GM12891 (cell line): ENCODE data around the gene MAD1L1.
"Not testable (repeated sequence)": the region's sequence is repeated elsewhere in the genome, so short reads cannot be mapped to it uniquely, and the experiment has no call there.

ENCODE experiments used
- POLR2A ChIP-seq: IDR thresholded peaks from 2 replicates; pipeline ENCODE4 v1.6.1; 2011; ENCODE audit warnings: low read depth, low read length, control low read depth
- POLR2AphosphoS5 ChIP-seq: IDR thresholded peaks from 2 replicates; pipeline ENCODE4 v1.6.1; 2011; ENCODE audit warnings: low read depth, low read length, control low read depth
- SPI1 ChIP-seq: IDR thresholded peaks from 2 replicates; pipeline ENCODE4 v1.6.1; 2011; ENCODE audit warnings: low read depth, low read length, control low read depth
- TAF1 ChIP-seq: IDR thresholded peaks from 2 replicates; pipeline ENCODE4 v1.6.1; 2011; ENCODE audit warnings: low read depth, low read length, control low read depth

GRCh38 chr7:1827521-1827981, 405.2 kb downstream of the MAD1L1 start:
- not testable (repeated sequence) for TF ChIP-seq POLR2AphosphoS5, POLR2A, SPI1, TAF1
